ENCODE measurements around the gene AR.

DNA sequence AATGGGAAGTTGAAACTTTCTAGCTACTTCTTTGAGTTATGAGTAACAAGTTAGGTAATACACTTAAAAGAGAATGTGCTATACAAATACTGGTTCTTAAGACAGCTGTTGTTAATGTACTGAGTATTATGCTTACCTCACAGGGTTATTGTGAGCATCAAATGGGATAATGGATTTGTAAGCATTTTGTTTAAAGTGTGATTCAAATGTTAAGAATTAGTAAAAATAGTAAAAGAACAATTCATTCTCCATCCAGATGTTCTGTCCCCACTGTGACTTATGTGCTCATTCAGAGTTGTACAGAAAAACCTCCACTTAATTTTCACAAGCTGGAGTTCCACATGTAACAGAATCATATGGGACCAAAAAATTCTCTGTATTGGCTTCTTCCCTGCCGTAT lies 63.6 kb downstream of the AR start:
- TF ChIP-seq, protein P1, sequence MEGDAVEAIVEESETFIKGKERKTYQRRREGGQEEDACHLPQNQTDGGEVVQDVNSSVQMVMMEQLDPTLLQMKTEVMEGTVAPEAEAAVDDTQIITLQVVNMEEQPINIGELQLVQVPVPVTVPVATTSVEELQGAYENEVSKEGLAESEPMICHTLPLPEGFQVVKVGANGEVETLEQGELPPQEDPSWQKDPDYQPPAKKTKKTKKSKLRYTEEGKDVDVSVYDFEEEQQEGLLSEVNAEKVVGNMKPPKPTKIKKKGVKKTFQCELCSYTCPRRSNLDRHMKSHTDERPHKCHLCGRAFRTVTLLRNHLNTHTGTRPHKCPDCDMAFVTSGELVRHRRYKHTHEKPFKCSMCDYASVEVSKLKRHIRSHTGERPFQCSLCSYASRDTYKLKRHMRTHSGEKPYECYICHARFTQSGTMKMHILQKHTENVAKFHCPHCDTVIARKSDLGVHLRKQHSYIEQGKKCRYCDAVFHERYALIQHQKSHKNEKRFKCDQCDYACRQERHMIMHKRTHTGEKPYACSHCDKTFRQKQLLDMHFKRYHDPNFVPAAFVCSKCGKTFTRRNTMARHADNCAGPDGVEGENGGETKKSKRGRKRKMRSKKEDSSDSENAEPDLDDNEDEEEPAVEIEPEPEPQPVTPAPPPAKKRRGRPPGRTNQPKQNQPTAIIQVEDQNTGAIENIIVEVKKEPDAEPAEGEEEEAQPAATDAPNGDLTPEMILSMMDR (IDR thresholded peaks at IDR 0.05) = no peak
- no peak for TF ChIP-seq POLR2A (IDR thresholded peaks at IDR 0.05)

All from body of pancreas (tissue), 4 donors.